Measurements from ENCODE around the gene DNAJC5. TPM values are rescaled to one million over a fixed set of nuclear protein-coding genes. Genes with fewer than 3 reads are reported as not detected.

Gene DNAJC5
- total and polyA plus RNA-seq, 8 donors: 23.1 to 60.1 (median 38.1) TPM

GRCh38 chr20:63964412-63964811, 69.5 kb downstream of the DNAJC5 start:
- TF ChIP-seq CTCF (IDR thresholded peaks at IDR 0.05) (no peak), POLR2AphosphoS5 (IDR thresholded peaks at IDR 0.05) (no peak), POLR2A (IDR thresholded peaks at IDR 0.05) (no peak), EP300 (IDR thresholded peaks at IDR 0.05) (no peak)
- H3K4me3 ChIP-seq: no peak overlapping the region

GRCh38 chr20:63966172-63966943, 71.4 kb downstream of the DNAJC5 start:
- no peak overlapping the region for H3K27ac ChIP-seq
- peaks cover 0 to 15% (median 1%) of the 10 kb centered on the region in 4 donors for H3K9me3 ChIP-seq
- DNase-seq: peak in 1 of 2 donors; percentile 1
- no peaks in the 10 kb centered on the region for H3K27me3 ChIP-seq
- TF ChIP-seq POLR2AphosphoS5 (IDR thresholded peaks at IDR 0.05): no peak
- no peak for TF ChIP-seq CTCF (IDR thresholded peaks at IDR 0.05)
- no peak for TF ChIP-seq EP300 (IDR thresholded peaks at IDR 0.05)
- no peak for TF ChIP-seq POLR2A (IDR thresholded peaks at IDR 0.05)
- peaks cover 15 to 24% (median 19%) of the 10 kb centered on the region in 4 donors for H3K4me1 ChIP-seq
- intact Hi-C loops (cut with DNase I; ENCODE audit: low total_unique reads): no loop called here
- H3K36me3 ChIP-seq: peaks cover 28 to 55% (median 51%) of the 10 kb centered on the region in 4 donors
- H3K4me3 ChIP-seq: no peak overlapping the region
- 94 to 97% (median 95%) methylated on average over 21 to 27 of the region's 27 CpGs for WGBS, 5 donors

More at GRCh38 chr20:63964412-63964811, 69.5 kb downstream of the DNAJC5 start:
- Histone ChIP-seq H3K9me3 (peaks cover 0 to 15% (median 1%) of the 10 kb centered on the region in 4 donors), H3K27ac (no peak overlapping the region), H3K4me1 (peaks cover 8 to 15% (median 11%) of the 10 kb centered on the region in 4 donors), H3K27me3 (no peaks in the 10 kb centered on the region), H3K36me3 (peaks cover 30 to 75% (median 70%) of the 10 kb centered on the region in 4 donors)
- DNase-seq: peak in 1 of 2 donors; percentile 3
- 93 to 99% (median 95%) methylated on average over 10 to 16 of the region's 16 CpGs for WGBS, 5 donors
- intact Hi-C loops (cut with DNase I; ENCODE audit: low total_unique reads): no loop called here

GRCh38 chr20:63966944-63967322, 72.0 kb downstream of the DNAJC5 start:
- peak in 1 of 2 donors; percentile 2 for DNase-seq
- H3K4me1 ChIP-seq: peaks cover 15 to 24% (median 19%) of the 10 kb centered on the region in 4 donors
- WGBS, 5 donors: 85 to 95% (median 93%) methylated on average over 7 to 13 of the region's 13 CpGs
- H3K9me3 ChIP-seq: peaks cover 0 to 15% (median 1%) of the 10 kb centered on the region in 4 donors
- intact Hi-C loops (cut with DNase I; ENCODE audit: low total_unique reads): no loop called here
- no peak for TF ChIP-seq POLR2A (IDR thresholded peaks at IDR 0.05)
- TF ChIP-seq POLR2AphosphoS5 (IDR thresholded peaks at IDR 0.05): no peak
- no peak for TF ChIP-seq EP300 (IDR thresholded peaks at IDR 0.05)
- TF ChIP-seq CTCF (IDR thresholded peaks at IDR 0.05): no peak
- no peak overlapping the region for H3K27ac ChIP-seq
- peaks cover 28 to 50% (median 45%) of the 10 kb centered on the region in 4 donors for H3K36me3 ChIP-seq
- H3K27me3 ChIP-seq: no peaks in the 10 kb centered on the region
- H3K4me3 ChIP-seq: no peak overlapping the region

- Histone ChIP-seq H3K27ac (no peak overlapping the region), H3K4me3 (no peak overlapping the region), H3K36me3 (peaks cover 25 to 44% (median 39%) of the 10 kb centered on the region in 4 donors), H3K4me1 (peaks cover 15 to 24% (median 19%) of the 10 kb centered on the region in 4 donors), H3K9me3 (peaks cover 0 to 15% (median 1%) of the 10 kb centered on the region in 4 donors), H3K27me3 (no peaks in the 10 kb centered on the region)
- peak; percentile 5 to 22 for DNase-seq
- WGBS, 5 donors: 89 to 95% (median 92%) methylated on average over 25 to 28 of the region's 28 CpGs
- intact Hi-C loops (cut with DNase I; ENCODE audit: low total_unique reads): no loop called here
- TF ChIP-seq CTCF (IDR thresholded peaks at IDR 0.05) (no peak), EP300 (IDR thresholded peaks at IDR 0.05) (no peak), POLR2A (IDR thresholded peaks at IDR 0.05) (no peak), POLR2AphosphoS5 (IDR thresholded peaks at IDR 0.05) (no peak)
Observed at GRCh38 chr20:63967330-63968135, 72.6 kb downstream of the DNAJC5 start.
